HG02763 (cell line): Measurements from ENCODE around the gene RHBDD1.

Experiments
- ATAC-seq: cut with Tn5 transposase; IDR thresholded peaks from one replicate; pipeline ENCODE4 v1.9.1; 2021; ENCODE audit warnings: mild to moderate bottlenecking, moderate library complexity; ENCODE audit not compliant: unreplicated experiment

The RHBDD1 gene

DNA sequence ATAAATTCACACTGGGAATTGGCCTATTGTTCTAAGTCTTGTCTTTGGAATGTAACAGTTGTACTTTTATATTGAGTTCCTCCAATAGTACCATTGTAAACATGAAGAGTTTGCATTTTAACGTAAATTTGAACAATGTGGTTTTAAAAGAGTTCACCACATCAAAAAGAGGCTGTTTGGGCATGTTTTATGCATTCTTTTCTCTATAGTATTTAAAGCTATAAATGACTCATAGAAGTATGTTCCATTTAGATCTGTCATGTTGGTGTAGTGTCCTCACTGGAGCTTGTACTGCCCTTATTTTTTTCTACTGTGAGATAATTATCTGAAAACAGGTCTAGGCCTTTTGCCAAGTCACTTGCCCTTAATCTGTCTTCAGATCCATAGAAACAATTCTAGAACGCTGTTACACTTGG lies 141.9 kb downstream of the RHBDD1 start:
- ATAC-seq, result no peak

DNA sequence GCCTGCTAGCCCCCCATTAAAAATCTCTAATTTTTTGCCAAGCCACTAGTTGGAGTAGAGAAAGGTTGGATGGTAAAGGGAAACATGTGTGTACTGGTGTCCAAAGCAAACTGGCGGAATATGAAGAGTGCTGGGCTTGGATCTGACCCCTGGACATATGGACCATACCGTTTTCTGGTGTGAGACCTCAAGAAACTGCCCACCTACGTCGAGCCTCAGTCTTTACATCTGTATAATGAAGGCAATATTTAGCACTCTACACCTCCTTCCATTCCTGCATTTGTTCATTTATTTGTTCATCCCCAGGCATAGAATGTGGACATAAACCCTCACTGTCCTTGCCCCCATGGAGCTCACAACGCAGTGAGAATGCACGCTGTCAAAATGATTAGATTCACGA lies 142.4 kb downstream of the RHBDD1 start:
- ATAC-seq, result no peak

DNA sequence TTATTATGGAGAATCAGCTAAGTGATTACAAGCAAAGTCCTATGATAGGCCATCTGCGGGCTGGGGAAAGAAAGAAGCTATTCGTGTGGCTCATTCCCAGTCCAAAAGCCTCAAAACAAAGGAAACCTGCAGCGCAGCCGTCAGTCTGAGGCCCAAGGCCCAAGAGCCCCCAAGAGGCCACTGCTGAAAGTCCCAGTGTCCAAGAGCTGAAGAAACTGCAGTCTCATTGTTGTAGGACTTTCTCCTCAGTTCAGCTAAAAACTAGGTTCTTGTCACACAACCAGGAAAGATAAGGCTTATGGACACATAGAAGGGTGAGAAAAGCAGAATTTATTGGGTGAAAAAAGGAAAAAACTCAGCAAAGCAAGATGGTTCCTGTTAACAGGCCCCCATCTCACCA lies 143.2 kb downstream of the RHBDD1 start:
- ATAC-seq, result no peak

DNA sequence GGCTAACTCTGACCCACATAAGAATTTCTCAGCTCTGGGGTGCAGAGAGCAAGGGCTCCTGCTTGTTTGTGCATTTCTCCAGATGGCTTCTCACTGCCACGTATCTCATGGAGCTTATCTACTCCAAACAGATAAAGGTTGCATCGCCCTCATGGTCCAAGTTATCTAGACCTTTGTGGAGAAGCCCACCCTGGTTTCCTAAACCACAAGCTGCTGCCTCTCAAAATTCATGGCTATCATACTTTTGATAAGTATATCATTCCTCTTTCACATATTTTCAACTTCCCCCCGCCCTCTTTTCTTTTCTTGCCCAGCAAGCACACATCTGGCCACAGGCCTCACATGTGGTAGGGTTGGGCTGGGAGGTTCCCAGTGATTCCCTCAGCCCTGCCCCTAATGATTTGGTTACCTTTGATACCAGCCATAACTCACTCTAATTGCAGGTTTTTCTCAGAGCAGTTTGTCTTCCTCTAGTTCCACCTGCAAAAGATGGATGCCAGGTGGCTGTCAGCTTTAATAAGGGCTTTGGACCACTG lies 146.0 kb downstream of the RHBDD1 start:
- ATAC-seq, result no peak

DNA sequence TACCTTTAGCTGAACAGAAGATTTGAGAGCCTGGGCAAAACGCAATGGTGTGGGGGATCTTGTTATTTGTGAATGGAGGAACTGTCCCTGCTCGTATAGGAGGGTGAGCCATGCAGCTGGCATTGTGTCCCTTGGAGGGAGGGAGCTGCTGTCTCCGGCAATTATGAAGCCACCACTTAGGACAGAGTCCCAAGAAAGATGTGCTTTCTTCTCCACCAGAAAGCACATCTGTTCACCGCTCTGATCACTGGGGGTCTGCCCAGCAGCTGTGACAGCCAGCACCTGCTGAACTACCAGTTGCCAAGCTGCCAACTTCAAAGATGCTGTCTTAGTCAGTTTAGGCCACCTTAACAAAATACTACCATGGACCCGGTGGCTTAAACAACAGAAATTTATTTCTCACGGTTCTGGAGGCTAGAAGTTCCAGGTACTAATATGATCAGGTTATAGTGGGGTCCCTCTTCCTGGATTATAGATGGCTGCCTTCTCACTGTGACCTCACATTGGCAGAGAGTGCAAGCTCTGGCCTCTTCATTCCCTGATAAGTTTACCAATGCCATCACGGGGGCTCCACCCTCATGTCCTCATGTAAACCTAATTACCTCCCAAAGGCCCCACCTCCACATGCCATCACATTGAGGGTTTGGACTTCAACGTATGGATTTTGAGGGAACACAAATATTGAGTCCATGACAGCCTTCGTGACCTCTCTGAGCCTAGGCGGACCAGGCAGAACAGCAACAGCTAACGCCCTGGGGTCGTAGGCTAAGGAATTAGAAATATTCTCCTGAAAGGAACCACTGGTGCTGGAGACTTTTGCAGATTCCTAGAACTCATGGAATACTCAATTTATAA lies 148.3 kb downstream of the RHBDD1 start:
- no peak for ATAC-seq

DNA sequence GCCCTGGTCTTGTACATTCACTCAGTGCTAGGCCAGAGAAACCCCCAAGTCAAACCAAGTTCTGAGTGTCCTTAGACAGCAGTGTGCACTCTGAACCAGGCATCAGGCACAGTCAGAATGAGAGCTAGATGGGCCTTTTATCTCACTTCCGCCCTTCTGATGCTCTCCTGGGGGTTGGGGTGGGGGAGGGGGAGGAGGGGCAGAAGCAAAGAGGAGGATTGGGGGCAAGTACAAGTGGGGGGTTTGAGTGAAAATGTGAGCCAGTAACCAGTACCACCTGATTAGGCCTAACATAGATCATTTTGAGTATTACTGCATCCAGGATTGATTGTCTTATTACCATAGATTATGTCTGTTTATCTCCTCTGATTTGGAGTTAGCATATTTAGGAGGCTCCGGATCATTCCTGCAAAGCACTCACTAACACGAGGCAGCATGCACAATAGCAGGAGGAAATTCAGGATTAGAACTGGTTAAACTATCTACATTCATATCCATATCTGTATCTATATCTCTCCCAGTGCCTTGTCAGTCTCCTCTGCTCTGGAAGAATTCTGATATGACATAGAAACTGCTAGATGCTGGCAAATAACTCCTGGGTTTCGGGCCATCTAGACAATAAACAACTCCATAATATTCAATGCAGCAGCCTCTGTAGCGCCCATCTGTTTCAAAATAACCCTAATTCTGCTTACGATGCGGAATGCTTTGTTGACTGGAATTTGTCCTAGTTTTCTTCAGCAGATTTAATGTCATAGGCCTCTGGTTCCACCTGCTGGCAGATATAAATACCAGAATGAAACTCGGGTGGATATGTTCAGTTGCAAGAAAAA lies 149.1 kb downstream of the RHBDD1 start:
- peak; percentile 92 for ATAC-seq

DNA sequence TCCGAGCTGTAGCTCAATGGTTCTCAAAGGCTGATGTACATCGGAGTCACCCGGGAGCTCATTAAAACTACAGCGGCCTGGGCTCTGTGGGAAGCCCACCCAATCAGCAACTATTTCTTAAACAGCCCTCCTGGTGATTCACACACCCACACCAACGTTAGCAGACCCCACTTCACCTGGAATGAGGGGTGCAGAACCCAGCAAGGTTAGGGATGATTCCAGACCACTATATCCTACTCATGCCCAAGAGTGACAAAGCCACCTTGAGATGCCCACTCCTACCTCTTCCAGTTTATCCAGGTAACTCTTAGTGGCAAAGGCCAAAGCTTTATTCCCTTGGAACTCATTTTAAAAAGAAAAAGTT lies 149.7 kb downstream of the RHBDD1 start:
- no peak for ATAC-seq

DNA sequence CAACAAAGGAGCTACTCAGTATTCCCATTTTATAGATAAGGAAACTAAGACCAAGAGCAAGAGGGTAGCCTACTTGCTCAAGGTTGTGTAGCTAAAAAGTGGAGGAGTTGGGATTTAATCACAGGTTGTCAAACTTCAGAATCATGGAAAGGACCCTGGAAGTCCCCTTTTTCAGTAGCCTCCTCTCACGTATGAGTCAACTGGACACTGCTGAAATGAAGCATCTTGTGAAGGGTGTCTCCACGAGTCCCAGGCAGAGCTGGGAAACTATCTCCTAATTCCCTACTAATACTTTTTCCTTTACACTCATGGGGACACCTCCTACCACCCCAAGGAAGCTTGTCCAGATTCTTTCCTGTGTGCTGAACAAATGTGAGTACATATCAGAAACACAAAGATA lies 155.8 kb downstream of the RHBDD1 start:
- ATAC-seq, result no peak

DNA sequence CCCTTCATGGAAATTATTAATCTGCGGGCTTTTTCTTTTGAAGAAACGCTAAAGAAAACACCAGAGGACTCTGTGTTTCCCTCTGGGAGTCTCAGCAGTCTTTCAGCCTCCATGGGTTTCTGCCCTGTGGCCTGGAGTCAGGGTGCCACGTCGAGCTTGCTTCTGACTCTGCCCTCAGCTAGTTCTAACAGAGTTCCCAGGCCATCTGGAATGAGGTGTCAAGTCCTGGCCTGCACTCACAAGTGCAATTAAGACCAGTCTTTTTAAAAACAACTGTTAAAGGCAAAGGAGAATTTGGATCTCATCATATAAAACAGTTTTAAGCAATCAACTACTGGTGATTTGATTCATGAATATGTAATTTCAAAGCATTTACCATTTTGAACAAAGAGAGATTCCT lies 157.3 kb downstream of the RHBDD1 start:
- no peak for ATAC-seq

DNA sequence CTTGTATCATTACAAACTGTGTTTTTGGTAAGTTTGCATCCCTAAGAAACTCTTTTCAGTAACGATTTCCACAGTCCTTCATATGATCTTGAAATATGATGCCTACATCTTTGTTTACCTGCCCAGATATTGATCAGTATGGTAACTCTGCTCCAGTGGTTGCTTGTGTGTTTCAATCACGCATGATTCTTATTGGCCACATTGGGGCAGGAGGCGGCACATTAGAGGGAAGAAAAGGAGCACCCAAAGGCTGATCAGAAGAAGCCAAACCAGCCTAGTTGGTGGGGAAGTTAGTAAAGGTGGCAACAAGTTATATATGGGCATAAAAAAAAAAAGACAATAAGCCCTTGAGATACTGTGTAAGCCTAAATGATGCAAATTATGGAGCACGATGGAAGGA lies 158.9 kb downstream of the RHBDD1 start:
- no peak for ATAC-seq

DNA sequence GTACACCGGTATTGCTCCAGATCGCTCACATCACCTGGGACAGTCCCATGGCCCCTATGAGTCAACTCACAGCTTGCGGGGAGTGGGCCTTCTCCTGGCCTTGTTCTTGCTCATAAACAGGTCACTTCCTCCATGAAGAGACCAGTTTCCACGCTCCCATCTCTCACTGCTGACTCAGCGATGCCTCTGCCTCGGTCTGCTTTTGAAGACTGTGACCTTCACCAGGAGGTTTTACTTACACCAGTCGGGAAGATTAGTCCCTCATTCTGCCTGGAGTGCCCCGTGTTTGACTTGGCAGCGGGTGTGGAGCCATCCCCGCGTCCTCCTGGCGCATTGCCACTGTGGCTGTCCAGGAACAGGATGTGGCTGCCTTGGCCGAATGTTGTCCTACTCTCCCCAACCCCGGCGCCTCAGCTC lies 159.8 kb downstream of the RHBDD1 start:
- ATAC-seq, result no peak

DNA sequence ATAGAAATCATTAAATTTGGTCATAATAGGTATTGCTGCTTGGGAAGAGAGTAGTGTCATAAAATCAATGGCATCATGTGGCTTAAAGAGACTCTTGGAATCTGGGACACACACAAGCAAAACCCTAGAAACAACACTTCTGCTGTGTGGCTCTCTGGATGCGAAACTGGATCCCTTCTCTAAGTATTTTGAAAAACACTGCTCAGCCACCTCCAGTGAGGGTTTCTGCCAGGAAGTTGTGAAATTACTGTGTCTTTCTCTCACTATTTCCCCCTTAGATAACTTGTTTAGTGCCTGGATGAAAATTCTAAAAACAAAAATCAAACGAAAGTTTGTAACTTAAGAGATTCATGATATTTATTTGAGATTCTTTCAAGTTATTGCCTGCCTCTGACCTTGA lies 163.8 kb downstream of the RHBDD1 start:
- ATAC-seq, result no peak

DNA sequence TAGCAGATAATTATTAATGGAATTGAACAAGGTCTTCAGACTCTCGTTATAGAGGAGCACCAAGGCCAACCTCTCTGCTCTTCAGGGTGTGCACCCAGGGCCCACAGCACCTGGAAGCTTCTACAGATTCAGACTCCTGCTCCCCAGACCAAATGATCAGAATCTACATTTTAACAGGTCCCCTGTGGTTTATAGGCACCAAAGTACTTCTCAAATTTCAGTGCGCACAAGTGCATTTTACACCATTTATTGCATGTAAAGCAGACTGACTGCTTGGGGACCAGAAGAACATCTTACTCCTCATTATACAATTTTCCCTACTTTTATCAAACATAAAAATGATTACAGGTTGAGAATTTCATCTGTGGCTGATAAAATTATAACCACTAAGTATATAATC lies 164.3 kb downstream of the RHBDD1 start:
- no peak for ATAC-seq

DNA sequence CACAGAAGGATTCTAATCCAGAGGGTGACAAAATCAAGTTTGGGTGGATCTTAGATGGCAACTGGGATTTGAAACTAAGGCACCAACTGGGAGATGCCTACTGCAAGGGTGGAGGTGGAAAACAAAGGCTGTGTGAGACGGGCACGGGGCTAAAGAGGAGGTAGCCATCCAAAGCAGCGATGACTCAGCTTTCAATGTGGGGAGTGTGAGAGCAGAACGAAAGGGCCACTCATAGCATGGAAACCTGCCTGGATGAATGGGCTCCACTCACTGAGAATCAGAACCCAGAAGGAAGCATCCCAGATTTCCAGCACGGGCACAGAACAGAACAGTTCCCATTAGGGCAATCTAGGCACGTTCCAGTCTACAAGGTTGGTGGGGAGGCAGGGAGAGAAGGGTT lies 168.6 kb downstream of the RHBDD1 start:
- no peak for ATAC-seq

DNA sequence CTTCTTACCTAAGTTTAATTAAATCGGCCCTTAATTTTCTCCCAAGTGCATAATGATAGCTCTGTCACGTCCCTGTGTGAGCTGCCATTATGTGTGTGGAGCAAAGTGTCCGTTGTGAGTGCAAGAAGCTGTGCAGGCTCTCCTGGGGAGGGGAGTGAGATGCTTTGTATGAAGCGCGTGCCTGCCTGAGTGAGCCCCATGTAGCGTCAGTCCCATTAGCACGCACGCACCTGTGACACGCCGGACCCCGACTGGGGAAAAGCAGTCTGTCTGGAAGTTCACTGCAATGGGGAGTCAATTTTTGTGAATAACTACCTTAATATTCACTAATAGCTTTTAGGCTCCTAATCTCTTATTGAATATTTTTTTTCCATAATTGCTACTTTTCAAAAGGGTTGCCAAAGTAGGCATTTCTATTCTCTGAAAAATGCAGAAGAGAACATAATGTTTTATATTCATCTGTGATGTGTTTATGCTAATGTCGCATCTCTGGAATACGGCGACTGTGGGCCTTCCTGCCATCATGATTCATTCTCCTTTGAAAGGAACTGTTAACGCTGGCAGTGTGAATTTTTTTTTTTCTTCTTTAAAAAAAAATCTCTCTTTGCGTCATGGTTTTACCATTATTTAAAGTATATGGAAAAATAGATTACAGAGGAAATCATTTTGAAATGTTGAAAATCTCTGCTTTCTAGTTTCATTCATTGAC lies 170.5 kb downstream of the RHBDD1 start:
- no peak for ATAC-seq

DNA sequence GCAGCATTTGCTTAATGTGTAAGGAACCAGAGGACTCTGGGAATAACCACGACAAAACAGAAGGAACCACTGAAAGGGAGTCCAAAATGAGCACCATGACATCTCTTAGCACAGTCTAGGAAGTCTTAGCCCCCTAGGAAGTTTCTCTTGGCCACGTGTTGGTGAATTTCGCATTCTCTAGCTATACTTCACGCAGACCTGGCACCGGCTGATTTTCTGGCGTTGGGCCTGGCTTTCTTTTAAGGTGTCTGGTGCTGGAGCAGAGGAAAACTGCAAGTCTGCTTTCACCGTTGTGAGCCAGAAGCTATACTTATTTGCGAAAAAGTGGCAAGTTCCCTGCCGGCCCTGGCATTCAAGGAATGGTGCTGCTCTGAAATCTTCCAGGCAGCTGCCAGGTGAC lies 171.3 kb downstream of the RHBDD1 start:
- ATAC-seq, result no peak

DNA sequence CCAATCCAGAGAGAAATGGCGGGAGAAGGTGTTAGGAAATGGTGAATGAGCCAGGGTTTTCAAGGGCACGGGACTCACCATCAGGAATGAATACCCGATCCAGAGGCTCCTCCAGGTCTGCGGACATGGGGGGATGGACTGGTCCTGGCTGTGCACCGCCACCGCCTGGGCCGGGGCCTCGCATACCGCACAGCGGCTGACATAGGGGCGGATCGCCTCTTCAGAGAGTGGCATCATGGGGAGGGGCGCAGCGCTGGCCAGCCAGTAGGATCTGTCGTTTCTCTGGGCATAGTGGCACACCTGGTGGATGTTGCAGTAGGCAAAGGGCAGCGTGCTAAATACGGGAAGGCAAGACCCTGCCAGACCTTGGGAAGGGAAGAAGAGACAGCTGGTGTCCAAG lies 172.1 kb downstream of the RHBDD1 start:
- ATAC-seq, result no peak

DNA sequence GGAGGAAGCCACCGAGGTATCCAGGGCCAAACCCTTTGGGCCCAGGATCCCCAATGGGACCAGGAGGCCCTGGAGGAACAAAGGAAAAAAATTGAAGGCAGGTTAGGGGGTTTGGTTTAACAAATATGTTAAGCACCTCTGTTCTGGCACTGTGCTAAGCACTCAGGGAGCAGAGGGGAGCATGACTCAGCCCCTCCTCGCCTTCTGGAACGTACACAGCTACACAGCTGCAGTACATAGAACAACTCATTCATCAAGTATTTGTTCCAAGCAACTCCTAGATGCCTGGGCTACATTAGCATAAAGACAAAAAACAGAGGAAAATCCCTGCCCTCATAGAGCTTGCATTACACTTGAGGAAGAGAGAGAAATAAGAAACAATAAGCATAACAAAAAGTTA lies 174.6 kb downstream of the RHBDD1 start:
- ATAC-seq, result no peak

DNA sequence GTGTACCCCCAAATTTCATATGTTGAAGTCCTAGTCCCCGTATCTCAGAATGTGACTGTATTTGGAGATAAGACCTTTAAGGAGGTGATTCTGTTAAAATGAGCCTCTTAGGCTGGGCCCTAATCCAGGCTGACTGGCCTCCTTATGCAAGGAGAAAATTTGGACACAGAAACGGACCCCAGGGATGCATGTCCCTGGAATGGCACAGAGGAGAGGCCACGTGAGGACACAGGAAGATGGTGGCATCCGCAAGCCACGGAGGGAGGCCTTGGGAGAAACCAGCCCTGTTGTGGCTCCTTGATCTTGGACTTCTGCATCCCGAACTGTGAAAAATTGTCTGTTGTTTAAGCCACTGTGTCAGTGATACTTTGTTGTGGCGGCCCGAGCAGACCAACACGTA lies 177.5 kb downstream of the RHBDD1 start:
- no peak for ATAC-seq

DNA sequence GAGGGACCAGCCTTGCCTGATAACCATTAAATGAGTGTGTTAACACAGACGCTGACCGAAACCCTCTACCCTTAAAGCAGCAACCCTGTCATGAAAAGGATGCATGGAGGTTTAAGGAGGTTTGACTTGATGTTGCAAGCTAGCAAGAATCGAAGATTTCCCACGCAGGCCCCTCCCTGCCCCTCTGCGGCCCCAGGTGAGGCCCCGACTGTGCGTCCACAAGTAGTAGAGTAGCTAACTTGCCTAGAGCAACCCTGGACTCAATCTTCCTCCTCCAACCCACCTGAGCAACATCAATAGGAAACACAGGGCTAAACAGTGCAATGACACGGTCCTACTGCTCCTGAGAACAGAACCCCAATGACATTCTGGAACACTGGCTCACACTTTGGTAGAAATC lies 178.0 kb downstream of the RHBDD1 start:
- no peak for ATAC-seq

DNA sequence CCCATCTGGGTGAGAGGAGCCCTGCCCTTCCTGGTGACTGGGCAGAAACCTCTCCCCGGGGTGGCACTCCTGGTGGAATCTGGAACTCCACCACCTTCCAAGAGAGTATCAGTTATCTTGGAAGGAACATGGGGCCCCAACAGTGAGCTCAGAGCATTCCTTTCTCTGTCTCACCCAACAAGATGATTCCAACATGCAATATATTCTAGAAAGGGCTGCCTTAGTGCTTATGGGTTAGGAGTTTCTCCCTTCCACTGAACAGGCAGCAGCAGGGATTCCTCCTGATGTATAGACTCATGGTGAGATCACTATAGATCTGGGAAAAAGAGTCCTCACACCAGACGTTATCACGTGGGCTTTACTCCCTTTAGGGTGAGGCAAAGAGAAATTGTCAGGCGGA lies 181.0 kb downstream of the RHBDD1 start:
- ATAC-seq, result no peak
